NCI-H1436 (cell line): ENCODE measurements around the gene CD200R1.

Experiments used
- DNase-seq: peaks from one replicate; lab custom pipeline; 2025; lab: John Stamatoyannopoulos, UW

CD200R1 gene

DNA sequence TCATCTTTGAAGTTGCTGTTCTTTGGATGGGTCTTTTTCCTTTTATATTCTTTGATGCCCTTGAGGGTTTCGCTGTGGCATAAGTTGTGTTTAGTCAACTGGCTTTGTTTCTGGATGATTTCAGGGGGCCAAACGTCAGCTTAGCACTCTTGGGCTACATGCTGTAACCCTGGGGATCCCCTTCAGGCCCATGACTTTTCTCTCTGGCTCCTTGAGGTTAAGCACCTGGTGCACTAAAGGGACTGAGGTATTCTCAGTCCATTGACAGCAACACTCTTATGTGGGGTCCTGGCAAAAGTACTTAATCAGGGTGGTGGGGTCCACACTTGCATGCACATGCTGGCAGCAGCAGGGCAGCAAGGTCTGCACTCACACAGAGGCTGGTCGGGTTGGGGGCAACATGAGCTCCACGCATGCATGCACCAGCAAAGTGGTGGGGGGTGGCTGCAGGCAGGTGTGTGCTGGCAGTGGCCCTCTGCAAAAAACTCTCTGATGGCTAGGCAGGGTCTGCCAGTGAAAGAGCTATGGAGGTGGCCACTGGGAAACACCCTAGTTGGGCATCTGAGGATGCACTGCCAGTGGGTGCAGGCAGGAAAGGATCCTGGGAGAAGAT, 90.1 kb downstream of the CD200R1 start:
- DNase-seq, result no peak

GRCh38 chr3:112881891-112882290, 93.0 kb downstream of the CD200R1 start:
- DNase-seq, result no peak

DNA sequence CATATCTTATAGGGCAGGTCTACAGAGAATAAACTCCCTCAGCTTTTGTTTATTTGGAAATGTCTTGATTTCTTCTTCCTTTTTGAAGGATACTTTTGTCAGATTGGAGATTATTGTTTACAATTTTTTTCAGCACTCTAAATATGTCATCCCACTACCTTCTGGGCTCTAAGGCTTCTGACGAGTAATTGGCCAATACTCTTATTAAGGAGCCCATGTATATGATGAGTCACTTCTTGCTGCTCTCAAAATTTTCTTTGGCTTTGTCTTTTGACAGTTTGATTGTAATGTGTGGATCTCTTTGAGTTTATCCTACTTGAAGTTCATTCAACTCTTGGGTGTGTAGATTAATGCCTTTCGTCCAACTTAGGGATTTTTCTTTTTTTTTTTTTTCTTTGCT, 99.3 kb downstream of the CD200R1 start:
- DNase-seq, result no peak

DNA sequence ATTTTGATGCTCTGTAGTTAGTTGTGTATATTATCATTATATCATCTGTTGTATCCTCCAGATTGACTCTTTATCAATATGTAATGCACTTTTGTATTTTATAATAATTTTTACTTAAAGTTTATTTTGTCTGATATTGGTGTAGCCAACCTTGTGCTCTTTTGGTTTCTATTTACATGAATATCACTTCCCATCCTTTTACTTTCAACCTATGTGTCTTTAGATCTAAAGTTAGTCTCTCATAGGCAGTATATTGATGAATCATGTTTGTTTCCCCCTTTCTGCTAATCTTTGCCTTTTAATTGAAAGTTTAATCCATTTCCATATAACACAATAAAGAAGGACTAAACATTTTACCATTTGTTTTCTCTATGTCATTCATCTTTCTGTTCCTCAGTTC, 100.2 kb downstream of the CD200R1 start:
- no peak for DNase-seq

GRCh38 chr3:112873632-112874031, 101.3 kb downstream of the CD200R1 start:
- no peak for DNase-seq

DNA sequence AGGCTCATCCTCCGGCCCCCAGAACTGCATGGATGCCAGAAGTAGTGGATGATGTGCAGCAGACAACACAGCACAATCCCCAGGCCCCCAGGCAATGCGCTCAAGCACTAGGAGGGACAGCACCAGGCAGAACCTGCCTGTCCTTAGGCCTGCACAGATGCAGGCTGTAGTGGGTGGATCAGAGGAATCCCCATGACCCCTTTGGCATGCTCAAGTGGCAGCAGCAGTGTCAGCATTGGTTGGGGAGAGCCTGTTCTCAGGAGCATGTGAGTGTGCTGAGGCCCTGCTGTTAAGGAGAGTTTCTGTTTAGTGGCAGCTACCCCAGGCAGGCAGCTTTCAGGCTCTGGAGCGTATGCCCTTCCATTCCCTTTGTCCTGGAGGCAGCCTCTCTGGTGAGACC, 103.2 kb downstream of the CD200R1 start:
- no peak for DNase-seq
